WERI-Rb-1 (cell line): Measurements from ENCODE around the gene CHRM1.

ENCODE experiments used
- DNase-seq: peaks from one replicate; pipeline ENCODE4 v3.0.0-alpha.2; 2020
- H3K27ac ChIP-seq: fragments of 250-450 bp; sonication (Bioruptor Pico); 2 replicates; pipeline ENCODE4 v1.5.1; 2020; ENCODE audit warnings: mild to moderate bottlenecking, moderate library complexity
- H3K27me3 ChIP-seq: fragments of 250-450 bp; sonication (Bioruptor Pico); 2 replicates; pipeline ENCODE4 v1.5.1; 2021; ENCODE audit warnings: mild to moderate bottlenecking, low read depth, moderate library complexity; ENCODE audit not compliant: insufficient read depth, severe bottlenecking
- H3K36me3 ChIP-seq: fragments of 250-450 bp; sonication (Bioruptor Pico); 2 replicates; pipeline ENCODE4 v1.5.1; 2020; ENCODE audit warnings: mild to moderate bottlenecking, moderate library complexity
- H3K4me3 ChIP-seq: 2 replicates; pipeline ENCODE4 v1.5.1; 2011; ENCODE audit warnings: low read depth, mild to moderate bottlenecking, control low read depth, low read length
- H3K9me3 ChIP-seq: fragments of 250-450 bp; sonication (Bioruptor Pico); 2 replicates; pipeline ENCODE4 v1.5.1; 2021; ENCODE audit warnings: mild to moderate bottlenecking, moderate library complexity; ENCODE audit not compliant: severe bottlenecking
- CTCF ChIP-seq: IDR thresholded peaks from 2 replicates; pipeline ENCODE4 v1.5.1; 2011; ENCODE audit warnings: low read depth, mild to moderate bottlenecking, control low read depth, inconsistent platforms, low read length

The CHRM1 gene

DNA sequence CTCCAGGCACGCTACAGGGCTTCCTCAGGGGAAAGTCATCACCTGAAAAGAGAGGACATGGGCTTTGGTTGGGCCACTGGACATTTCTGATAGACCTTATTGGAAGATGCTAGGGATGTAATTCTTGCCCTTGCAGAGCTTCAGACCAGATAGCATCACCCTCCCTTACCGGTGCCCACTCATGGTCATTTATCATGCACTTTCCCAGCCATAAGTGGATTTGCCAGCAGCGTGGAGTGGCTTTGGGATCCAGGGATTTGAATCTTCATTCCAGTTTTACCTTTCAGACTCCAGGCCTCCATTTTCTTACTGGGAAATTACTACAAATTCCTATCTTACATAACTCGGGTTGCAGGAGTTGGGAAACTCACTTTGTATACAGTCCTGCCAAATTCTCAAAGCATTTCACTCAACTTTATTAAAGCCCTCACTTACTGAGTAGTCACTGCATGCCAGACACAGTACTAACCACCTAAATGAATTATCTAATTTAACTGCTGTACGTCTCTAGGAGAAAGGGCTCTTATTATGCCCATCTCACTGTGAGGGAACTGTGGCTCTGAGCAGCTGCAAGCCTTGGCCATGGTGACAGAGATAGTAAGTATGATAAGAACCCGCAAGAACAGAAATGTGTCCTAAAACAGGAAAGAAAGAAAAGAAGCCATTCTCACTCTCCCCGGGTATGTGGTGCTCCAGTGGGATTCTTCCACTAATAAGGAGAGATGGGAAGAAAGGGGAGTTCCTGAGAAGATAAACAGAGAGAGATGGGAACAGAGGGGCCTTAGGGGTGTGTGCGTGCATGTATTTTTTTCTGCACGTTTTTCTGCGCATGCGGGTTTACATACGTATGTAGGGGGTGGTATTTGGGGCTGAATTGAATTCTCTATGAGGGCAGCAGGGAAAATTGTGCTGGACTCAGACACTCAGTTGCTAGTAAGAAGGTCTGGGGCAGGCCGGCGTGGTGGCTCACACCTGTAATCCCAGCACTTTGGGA is 9.7 kb downstream of the CHRM1 start:
- no peaks in the 10 kb centered on the region for H3K27me3 ChIP-seq
- DNase-seq = no peak
- TF ChIP-seq CTCF = no peak
- H3K4me3 ChIP-seq = no peak overlapping the region
- no peak overlapping the region for H3K27ac ChIP-seq
- H3K9me3 ChIP-seq = no peaks in the 10 kb centered on the region
- H3K36me3 ChIP-seq = no peaks in the 10 kb centered on the region

GRCh38 chr11:62910141-62910882 is 10.9 kb downstream of the CHRM1 start:
- Histone ChIP-seq H3K27ac (no peak overlapping the region), H3K9me3 (no peaks in the 10 kb centered on the region), H3K4me3 (no peak overlapping the region), H3K36me3 (no peaks in the 10 kb centered on the region), H3K27me3 (no peaks in the 10 kb centered on the region)
- no peak for DNase-seq
- TF ChIP-seq CTCF = no peak

DNA sequence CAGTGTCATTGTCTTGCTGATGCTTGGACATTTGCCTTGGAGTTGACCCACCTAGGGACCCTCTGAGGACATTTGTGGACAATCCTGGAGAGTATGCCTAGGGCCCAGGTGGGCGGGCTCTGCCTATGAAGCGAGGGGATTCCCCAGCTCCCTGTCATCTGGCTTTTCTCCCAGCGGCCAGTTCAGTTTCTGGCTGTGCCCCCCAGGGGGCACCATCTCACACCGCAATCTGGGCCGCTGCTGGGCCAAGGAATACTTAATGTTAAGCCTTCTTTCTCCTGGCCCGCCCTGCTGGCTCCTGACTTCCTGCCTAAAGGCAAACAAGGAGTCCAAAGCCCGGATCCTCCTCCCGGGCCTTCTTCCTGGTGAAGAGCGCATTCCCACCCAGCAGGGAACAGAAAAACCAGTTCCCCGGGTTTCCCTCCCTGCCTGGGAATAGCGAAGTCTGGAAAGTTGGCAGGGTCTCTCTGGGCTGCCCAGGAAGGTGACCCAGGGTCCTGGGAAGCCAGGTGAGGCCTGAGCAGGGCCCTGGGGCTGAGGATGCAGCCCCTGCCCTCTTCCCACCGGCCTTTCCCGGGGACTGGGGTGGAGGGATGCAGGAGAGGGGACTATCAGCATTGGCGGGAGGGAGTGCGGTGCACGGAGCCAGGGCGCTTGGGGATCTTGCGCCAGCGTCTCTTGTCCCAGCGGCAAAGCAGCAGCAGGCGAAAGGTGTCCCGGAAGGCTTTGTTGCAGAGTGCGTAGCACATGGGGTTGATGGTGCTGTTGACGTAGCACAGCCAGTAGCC is 11.9 kb downstream of the CHRM1 start:
- no peaks in the 10 kb centered on the region for H3K27me3 ChIP-seq
- no peaks in the 10 kb centered on the region for H3K36me3 ChIP-seq
- peak overlapping the region; percentile 64 for H3K27ac ChIP-seq
- peak; percentile 87 for DNase-seq
- H3K9me3 ChIP-seq = no peaks in the 10 kb centered on the region
- peak; percentile 86 for TF ChIP-seq CTCF
- no peak overlapping the region for H3K4me3 ChIP-seq

DNA sequence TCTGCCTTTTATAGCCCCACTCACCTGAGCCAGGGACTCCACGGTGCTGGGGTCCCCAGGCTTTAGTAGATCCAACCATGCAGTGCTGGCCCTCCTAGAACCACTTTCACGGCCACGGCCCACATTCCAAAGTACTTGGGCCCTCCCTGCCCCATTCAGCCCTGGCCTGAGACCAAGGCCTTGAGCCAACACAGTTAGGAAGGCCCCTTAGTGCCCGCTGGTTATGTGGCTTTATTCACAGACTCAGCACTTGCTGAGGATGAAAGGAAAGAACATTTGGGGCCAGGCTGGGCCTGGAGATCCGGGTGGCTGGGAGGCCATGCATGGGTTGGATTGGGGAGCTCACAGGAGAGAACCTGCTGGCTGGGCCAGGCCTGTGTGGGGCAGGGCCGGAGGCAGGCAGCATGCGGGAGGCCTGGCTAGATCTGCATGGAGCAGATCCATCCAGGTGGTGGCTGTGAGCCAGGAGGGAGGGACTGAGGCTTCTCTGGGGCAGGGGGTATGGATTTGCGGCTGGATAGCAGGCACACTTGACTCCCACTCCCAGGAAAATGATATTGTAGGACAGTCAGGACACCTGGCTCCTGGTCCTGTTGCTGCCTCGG is 12.6 kb downstream of the CHRM1 start:
- H3K9me3 ChIP-seq = no peaks in the 10 kb centered on the region
- H3K4me3 ChIP-seq = no peak overlapping the region
- no peak overlapping the region for H3K27ac ChIP-seq
- no peaks in the 10 kb centered on the region for H3K36me3 ChIP-seq
- H3K27me3 ChIP-seq = no peaks in the 10 kb centered on the region
- no peak for TF ChIP-seq CTCF
- DNase-seq = no peak

DNA sequence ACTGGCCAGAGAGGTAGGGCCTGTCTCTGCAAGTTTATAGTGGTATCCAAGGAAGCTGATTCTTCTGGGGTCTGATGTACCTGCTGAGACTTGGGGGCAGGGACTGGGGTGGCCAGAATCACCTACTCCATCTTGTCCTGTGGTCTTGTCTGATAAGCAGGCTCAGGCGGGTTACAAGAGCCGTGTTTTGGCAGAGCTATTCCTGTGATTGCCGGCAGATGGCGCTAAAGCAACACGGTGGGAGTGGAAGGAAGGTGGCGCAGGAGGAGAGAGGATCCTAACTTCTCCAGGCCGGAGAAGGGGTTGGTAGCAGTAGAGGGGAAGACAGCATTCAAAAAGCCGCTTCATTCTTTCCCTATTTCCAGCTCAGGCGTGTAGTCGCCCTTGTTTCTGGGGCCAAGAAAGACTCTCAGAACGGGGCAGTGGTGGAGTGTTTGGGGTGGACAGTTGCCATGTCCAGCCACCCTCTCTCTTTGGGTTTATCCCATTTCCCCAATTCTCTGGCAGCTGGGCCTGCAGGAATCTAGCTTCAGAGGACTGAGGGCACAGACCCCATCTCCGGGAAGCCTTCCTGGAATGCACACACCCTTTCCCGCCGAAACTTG is 15.1 kb downstream of the CHRM1 start:
- H3K27ac ChIP-seq = no peak overlapping the region
- H3K36me3 ChIP-seq = no peaks in the 10 kb centered on the region
- DNase-seq = peak; percentile 83
- TF ChIP-seq CTCF = peak; percentile 95
- H3K9me3 ChIP-seq = no peaks in the 10 kb centered on the region
- no peaks in the 10 kb centered on the region for H3K27me3 ChIP-seq
- no peak overlapping the region for H3K4me3 ChIP-seq
